ENCODE measurements around the gene CCAR1.
"Not testable (repeated sequence)": the region's sequence is repeated elsewhere in the genome, so short reads cannot be mapped to it uniquely, and the experiment has no call there.

Gene CCAR1

DNA sequence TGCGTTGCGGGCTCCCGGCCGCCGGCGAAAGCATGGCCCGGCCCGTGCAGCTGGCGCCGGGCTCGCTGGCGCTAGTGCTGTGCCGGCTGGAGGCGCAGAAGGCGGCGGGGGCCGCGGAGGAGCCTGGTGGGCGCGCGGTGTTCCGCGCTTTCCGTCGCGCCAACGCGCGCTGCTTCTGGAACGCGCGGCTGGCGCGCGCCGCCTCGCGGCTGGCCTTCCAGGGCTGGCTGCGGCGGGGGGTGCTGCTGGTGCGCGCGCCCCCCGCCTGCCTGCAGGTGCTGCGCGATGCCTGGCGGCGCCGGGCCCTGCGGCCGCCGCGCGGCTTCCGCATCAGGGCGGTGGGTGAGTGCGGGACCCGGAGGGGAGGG, 106.5 kb downstream of the CCAR1 start:
- not testable (repeated sequence) for DNase-seq (ENCODE audit: low read depth)

DNA sequence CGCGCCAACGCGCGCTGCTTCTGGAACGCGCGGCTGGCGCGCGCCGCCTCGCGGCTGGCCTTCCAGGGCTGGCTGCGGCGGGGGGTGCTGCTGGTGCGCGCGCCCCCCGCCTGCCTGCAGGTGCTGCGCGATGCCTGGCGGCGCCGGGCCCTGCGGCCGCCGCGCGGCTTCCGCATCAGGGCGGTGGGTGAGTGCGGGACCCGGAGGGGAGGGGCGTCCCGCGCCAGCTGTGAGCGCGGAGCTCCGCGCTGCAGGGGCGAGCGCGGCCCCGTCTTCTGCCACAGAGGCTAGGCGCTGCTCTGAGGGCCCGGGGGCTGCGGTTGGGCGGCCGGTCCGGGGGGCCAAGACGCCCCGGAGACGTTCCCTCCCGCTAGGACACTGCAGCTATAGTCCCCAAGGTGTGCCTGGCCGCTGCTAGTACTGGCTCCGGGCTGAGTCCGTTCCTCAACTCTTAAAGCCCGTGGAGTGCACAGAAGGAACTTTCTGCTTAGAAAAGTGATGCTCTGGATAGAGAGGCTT, 107.1 kb downstream of the CCAR1 start:
- peak; percentile 14 for DNase-seq (ENCODE audit: low read depth)

DNA sequence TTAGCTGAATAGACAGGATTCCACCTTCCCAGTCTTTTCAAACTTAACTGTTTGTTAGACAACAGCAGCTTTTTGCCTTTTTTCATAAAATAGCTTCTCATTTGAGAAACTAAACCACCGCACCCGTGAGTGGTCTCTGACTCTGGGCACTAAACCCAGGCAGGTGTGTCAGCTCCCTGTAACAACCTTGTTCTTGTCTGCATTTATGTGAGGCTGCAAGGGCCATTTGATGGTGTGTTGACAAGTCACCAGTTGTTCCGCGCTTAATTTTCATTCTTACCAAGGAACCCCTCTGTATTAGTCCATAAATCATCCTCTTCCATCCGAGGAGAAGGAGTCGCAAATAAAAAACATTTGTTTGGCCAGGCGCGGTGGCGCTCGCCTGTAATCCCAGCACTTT, 107.8 kb downstream of the CCAR1 start:
- DNase-seq (ENCODE audit: low read depth) = no peak

DNA sequence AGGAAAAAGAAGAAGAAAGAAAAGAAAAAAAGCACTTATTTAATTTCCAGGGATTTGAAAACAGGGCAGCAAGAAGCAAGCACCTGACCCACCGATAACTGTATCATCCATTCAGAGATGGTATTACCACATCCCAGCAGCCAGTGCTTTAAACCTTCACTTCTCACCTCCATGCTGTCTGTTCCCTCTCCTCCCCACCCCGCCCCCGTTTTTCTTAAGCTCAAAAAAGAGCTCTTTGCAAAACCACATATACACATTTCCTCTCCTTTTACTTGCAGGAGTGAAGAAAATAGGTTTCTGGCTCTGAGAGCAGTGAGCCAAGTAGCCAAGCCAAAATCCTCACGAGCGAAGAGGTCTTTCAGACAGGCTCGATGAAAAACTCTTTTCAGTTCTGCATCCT, 108.5 kb downstream of the CCAR1 start:
- DNase-seq (ENCODE audit: low read depth) = no peak

DNA sequence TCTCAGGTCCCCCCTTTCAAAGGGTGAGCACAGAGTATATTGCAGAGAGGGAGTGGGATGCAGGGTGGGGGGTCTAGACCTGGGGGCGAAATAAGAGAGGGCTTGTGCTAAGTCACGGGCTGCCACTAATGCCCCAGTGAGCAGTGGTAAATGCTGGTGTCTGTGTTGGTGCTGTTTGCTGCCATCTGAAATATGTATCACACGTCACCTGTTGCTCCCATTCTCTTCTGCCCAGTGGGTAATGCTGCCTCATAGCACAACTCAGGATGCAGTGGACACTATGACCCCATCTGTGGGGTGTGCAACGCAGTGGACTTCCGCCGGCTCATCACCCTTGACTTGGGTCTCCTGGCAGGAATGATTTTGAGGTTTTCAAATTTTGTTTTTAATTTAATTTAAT, 108.9 kb downstream of the CCAR1 start:
- DNase-seq (ENCODE audit: low read depth) = no peak

DNA sequence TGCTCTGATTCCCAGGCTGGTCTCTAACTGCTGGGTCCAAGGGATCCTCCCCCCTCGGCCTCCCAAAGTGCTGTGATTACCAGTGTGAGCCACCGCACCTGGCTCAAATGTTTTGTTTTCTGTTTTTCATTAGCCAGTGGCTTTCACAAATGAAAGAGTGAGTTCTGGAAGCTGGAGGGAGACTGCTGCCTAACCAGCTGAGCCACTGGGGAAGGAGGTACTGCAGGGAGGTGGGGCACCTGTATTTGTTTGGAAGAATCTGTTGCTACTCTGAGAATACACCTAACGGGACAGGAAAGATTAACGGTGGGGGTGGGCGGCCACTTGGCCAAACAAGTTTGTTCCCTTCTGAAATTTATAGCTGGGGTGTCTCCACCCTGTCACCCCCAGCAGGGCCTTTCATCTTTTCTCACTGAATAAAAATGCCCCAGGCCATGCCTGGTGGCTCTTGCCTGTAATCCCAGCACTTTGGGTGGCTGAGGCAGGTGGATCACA, 111.0 kb downstream of the CCAR1 start:
- no peak for DNase-seq (ENCODE audit: low read depth)

DNA sequence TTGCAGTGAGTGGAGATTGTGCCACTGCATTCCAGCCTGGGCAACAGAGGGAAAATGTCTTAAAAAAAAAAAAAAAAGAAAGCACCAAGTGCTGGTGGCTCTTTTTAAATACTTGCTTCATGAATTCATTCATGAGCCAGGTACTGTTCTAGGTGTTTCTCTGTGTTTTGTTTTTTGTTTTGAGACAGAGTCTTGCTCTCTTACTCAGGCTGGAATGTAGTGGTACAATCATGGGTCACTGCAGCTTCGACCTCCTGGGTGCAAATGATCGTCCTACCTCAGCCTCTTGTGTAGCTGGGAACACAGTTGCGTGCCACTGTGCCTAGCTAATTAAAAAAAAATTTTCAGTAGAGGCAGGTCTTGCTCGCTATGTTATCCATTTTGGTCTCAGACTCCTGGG, 111.6 kb downstream of the CCAR1 start:
- no peak for DNase-seq (ENCODE audit: low read depth)

DNA sequence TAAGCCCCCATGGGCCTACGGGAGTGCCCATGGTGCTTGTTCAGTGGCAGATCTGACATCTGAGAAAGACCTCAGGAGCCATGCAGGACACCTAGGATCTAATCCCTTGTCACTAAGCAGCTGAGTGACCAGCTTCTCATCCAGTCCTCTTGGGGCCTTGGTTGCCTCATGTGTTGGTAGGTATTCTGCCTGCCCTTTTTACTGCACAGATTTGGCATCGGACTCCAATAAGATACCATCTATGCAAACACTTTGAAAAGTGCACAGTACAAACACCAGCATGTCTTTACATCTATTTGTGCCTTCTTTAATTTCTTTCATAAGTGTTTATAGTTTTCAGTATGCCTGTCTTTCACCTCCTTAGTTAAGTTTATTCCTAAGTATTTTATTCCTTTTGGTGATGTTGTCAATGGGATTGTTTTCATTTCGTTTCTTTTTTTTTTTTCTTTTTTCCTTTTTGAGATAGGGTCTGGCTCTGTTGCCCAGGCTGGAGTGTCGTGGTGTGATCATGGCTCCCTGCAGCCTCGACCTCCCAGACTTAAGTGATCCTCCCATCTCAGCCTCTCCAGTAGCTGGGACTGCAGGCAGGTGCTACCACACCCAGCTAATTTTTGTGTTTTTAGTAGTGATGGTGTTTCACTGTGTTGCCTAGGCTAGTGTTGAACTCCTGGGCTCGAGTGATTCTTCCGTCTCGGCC, 116.7 kb downstream of the CCAR1 start:
- no peak for DNase-seq (ENCODE audit: low read depth)

DNA sequence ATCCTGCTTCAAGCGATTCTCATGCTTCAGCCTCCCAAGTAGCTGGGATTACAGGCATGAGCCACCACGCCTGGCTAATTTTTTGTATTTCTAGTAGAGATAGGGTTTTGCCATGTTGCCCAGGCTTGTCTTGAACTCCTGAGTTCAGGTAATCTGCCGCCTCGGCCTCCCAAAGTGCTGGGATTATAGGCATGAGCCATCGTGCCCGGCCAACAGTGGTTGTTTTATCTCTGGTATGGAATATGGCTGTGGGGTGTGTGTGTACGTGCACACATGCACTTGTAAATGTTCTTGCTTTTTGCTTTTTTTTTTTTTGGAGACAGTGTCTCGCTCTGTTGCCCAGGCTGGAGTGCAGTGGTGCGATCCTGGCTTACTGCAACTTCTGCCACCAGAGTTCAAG, 119.6 kb downstream of the CCAR1 start:
- DNase-seq (ENCODE audit: low read depth) = not testable (repeated sequence)

All from activated T-cell treated with anti-CD3 and anti-CD28 coated beads for 48 hours (primary cell).